ACHN (cell line): ENCODE results near the gene SCN1A.
A peak's percentile ranks its signal among the peaks of the same experiment; 100 is the strongest.
"Not testable (repeated sequence)": the region's sequence is repeated elsewhere in the genome, so short reads cannot be mapped to it uniquely, and the experiment has no call there.

ENCODE experiments used
- DNase-seq: peaks from one replicate; pipeline ENCODE4 v3.0.0-alpha.2; 2015
- in situ Hi-C: cut with HindIII; loops from 2 replicates; pipeline ENCODE4 v1.10.0; 2017; ENCODE audit warnings: low sequenced_read_pairs, low pct_ligation_motif_present, low pct_unique_long_range_greater_than_20kb

Gene SCN1A

DNA sequence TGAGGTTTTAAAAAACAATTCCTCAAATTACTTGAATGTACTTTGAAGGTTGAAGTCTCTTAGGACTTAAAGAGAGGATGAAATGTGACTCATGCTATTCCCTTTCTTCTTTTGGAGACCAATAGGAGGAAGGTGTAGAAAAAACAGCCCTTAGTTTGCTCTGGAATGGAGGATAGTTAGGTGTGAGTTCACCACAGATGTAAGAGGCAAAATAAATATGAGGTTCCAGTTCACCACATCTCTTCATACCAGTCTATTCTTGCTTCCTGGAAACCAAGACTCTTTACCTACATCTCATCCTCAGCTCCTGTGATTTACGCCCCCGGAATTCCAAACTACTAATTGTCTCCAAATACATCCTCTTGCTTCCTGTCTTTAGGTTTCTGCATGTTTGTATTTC lies 96.8 kb downstream of the SCN1A start:
- in situ Hi-C loops = no loop called here

DNA sequence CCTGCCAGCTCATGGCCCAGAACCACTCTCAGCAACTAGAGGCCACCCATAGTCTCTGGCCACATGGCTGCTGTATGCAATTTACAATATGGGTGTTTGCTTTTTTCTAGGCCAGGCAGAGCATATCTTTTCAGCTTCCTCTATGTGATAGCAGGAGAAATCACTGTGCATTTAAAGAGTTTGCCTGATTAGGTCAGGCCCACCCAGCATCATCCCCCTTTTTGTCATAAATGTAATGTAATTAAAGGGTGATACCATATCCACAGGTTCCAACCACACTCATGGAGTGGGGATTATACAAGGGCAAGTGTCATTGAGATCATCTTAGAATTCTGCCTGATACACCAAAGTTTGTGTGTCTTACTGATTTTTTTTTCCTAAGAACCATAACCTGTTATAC lies 102.5 kb downstream of the SCN1A start:
- DNase-seq = no peak
- in situ Hi-C loops = no loop called here

More for the DNA sequence above, 96.8 kb downstream of the SCN1A start:
- DNase-seq = no peak

DNA sequence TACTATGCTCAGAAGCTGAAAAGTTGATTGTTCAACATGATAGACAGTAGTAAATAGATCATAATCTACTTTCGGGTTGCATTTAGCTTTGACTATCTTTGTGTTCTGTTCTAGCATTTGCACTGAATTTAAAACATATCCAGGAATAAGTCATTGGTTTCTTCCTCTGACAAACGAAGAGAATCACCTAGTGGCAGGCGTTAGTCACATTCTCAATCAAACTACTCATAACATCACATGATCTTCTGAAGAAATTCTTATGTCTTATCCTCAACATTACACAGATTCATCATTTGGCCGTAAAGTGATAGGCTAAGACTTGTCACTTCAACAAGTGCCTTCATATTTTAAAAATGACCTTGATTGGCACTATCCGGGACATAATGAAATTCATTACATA lies 110.6 kb downstream of the SCN1A start:
- in situ Hi-C loops = no loop called here
- no peak for DNase-seq

DNA sequence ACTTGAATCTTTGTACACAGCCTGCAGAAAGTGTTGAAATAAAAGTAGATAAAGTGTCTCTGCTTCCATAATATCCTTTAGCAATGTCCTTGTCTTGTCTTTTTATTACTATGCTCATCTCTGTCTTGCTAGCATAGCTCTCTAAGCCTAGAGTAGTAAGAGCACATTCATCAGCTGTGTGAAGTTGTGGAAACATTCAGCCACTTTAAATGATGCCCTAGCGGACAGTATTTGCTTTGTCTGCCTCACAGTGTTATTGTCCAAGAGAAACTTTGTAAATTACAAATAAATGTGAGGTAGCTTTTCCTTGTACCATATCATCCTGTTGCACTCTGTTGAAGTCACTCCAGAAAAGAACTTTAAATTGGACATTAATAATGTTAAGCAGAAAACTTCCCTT lies 113.9 kb downstream of the SCN1A start:
- in situ Hi-C loops = no loop called here
- DNase-seq = no peak

DNA sequence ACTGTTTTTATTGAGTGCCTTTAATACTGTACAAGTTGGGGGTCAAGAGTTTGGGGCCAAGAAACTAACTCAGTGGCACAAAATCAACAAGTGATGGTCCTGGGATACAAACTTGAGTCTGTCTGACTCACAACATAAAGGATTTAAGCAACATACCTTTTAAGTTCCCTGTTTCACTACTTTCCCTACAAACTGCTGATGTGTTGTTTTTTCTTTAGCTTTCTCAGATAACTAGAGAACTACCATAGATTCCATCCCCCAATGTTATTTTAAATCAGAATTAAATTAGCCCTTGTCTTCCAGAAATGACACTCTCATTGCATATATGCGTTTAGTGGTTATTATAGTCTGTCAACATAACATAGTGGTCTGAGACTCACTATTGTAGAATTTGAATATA lies 116.2 kb downstream of the SCN1A start:
- DNase-seq = no peak
- in situ Hi-C loops = no loop called here

DNA sequence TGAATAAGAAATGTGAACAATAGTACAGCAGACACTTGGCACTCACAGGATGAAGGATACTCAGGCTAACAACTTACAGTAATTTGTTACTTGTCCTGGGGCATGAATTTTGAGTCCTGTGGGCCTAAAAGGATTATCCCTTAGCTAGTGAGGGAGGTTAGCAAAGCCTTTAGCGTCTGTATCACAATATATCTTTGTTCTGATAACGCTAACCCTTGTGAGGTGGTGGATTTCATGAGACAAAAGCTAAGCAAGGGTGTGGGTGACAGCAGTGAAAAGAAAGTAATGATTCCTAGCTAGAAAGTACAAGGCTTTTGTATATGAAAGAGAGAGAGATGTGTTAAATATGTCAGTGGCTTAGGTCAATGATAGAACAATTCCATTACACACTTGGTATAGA lies 127.4 kb downstream of the SCN1A start:
- in situ Hi-C loops = no loop called here
- no peak for DNase-seq

DNA sequence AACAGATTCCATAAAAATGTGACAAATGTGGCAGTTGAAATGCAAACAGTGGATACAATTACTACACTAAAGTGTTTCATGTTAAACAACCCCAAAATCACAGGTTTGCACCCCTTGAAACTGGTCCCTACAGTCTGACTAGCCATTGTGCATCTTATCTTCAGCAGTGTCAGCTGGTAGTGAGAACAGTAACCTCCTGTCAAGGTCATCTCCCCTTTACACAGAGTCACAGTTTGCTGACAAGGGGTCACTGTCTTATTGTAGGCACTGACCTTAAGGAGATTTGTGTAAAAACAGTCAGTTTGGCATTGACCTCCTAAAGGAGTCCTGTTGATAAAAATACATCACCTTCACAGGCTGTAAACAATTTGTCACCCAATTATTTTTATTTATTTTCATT lies 137.0 kb downstream of the SCN1A start:
- in situ Hi-C loops = no loop called here
- DNase-seq = no peak

DNA sequence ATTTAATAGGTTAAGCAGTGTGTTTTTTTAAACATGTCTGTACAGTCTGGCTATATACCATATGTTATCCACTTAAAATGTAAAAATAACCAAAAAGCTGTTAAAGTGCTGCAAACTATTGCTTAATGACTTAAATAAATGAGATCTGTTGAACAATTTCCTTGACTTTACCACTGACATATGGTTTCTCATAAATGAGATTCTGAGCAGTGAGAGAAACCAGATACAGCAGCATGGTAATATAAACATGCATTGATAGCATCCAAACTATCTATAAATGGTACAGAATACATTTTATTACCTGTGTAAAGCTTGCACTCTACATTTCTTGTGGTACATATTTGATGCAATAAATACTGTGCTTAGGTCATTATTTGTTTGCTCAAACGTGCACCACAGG lies 138.0 kb downstream of the SCN1A start:
- in situ Hi-C loops = no loop called here
- DNase-seq = no peak

DNA sequence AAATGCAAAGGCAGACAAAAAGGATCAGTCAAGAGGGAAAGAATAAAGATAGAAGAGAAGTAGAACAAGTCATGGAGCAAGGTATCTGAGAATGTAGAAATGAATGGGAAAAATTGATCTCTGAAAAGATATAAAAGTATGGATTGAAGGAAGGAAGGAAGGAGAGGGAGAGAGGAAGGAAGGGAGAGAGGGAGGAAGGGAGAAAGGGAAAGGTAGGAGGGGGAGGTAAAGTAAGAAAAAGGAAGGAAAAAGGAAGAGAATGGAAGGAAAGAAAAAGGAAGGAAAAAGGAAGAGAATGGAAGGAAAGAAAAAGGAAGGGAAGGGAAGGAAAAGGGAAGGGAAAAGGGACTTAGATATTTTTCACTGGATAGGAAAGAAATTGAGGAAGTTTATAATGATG lies 142.7 kb downstream of the SCN1A start:
- in situ Hi-C loops = no loop called here

DNA sequence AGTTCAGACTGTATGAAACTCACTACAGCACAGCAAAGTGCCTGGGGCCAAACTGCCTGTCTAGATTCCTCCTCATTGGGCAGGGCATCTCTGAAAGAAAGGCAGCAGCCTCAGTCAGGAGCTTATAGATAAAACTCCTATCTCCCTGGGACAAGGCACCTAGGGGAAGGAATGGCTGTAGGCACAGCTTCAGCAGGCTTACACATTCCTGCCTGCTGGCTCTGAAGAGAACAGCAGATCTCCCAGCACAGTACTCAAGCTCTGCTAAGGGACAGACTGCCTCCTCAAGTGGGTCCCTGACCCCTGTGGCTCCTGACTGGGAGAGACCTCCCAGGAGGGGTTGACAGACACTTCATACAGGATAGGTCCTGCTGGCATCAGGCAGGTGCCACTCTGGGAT lies 155.7 kb downstream of the SCN1A start:
- in situ Hi-C loops, DNase-seq: not testable (repeated sequence)

More for the DNA sequence above, 142.7 kb downstream of the SCN1A start:
- DNase-seq = no peak

DNA sequence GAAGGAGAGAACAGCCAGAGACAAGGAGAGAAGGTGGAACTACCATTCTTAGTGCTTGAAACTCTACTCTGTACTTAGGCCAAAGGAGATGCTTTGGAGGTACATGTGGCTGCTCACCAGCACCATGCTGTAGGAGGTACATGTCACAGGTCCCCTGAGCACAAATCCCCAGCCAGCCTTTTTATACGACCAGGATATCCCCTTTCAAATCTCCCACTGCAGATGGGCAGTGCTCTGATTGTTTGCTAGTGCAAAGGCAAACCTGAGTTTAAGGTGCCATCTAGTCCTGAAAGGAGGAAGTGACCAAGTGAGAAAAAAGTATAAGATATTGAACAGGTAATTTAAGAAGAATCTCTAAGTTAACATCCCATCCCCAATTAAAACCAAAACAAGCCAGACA lies 157.2 kb downstream of the SCN1A start:
- DNase-seq = no peak
- in situ Hi-C loops = no loop called here

DNA sequence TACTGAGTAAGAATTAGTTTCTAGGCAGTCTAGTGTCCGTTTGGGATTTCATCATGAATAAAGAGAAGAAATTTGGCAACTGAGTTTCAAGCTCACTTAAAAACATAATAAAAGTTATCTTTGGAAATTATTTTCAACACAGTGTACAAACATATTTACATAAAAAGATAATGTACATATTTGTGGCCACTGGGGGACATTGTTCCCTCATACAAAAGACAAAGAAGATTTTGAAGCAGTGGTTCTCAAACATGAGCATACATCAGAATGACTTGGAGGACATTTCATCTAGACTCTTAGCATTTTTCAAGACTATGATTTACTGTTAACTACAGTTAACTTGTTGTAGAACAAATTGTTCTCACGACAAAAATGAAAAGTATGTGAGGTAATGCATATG lies 158.6 kb downstream of the SCN1A start:
- in situ Hi-C loops = no loop called here

DNA sequence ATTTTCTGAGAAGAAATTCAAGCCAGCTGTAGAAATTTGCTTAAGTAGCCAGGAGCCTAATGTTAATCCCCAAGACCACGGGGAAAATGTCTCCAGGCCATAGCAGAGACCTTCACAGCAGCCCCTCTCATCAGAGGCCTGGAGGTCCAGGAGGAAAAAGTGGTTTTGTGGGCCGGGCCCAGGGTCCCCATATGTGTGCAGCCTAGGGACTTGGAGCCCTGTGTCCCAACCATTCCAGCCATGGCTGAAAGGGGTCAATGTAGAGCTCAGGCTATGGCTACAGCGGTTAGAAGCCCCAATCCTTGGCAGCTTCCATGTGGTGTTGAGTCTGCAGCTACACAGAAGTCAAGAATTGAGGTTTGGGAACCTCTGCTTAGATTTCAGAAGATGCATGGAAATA lies 160.1 kb downstream of the SCN1A start:
- in situ Hi-C loops = no loop called here
- no peak for DNase-seq

More for the DNA sequence above, 158.6 kb downstream of the SCN1A start:
- DNase-seq = no peak

DNA sequence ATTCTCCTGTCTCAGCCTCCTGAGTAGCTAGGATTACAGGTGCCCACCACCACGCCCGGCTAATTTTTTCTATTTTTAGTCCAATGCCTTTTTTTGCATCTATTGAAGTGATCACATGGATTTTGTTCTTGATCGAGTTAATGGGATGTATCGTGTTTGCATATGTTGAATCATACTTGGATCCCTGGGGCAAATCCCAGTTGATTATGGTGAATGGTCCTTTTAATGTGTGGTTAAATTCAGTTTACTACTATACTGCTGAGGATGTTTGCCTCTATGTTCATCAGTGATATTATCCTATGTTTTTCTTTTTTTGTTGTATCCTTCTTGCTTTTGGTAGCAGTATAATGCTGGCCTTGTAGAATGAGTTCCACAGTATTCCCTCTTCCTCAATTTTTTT lies 166.0 kb downstream of the SCN1A start:
- no peak for DNase-seq
- in situ Hi-C loops = no loop called here

DNA sequence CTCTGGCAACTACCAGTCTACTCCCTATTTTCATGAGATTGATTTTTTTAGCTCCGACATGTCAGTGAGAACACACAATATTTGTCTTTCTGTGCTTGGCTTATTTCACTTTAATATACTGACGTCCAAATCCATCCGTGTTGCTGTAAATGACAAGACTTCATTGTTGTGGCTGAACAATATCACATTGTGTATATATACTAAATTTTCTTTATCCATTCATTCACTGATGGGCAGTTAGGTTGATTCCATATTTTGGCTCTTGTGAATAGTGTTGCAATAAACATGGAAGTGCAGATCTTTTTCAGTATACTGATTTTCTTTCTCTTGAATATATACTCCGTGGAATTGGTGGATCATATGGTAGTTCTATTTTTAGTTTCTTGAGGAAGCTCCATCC lies 168.4 kb downstream of the SCN1A start:
- no peak for DNase-seq
- in situ Hi-C loops = no loop called here

DNA sequence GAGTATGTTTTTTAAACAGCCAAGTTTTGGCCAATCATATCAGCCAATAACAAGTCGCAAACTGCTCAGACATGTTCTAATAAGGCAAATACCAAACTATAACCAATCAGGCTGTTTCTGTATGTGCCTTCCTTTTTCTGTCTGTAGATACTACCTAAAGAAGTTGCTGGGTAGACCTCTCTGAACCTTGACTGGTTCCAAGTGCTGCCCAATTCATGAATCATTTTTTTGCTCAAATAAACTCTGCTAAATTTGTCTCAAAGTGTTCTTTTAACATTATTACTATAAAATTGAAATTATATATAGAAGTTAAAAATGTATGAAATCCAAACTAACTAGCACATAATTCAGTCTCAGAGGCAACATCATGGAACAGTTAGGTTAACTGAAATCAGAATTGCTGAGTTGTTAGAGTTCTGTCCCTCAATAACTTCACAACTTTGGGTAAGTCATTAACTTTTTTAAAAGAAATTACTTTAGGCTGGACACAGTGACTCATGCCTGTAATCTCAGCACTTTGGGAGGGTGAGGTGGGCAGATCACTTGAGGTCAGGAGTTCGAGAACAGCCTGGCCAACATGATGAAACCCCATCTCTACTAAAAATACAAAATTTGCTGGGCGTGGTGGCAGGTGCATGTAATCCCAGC lies 169.4 kb downstream of the SCN1A start:
- in situ Hi-C loops = no loop called here
- peak; percentile 48 for DNase-seq

DNA sequence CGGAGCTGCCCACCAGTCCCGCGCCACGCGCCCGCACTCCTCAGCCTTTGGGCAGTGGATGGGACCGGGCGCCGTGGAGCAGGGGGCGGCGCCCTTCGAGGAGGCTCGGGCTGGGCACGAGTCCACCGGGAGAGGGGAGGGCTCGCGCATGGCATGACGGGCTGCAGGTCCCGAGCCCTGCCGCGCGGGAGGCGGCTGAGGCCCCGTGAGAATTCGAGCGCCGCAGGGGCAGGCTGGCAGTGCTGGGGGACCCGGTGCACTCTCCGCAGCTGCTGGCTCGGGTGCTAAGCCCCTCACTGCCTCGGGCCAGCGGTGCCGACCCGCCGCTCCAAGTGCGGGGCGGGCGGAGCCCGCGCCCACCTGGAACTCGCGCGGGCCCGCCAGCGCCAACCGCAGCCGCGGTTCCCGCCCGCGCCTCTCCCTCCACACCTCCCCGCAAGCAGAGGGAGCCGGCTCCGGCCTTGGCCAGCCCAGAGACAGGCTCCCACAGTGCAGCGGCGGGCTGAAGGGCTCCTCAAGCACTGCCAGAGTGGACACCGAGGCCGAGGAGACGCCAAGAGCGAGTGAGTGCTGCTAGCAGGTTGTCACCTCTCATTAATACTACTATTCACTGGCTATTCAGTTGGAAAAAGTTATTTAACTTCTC lies 170.7 kb downstream of the SCN1A start:
- in situ Hi-C loops = no loop called here
- DNase-seq = no peak

DNA sequence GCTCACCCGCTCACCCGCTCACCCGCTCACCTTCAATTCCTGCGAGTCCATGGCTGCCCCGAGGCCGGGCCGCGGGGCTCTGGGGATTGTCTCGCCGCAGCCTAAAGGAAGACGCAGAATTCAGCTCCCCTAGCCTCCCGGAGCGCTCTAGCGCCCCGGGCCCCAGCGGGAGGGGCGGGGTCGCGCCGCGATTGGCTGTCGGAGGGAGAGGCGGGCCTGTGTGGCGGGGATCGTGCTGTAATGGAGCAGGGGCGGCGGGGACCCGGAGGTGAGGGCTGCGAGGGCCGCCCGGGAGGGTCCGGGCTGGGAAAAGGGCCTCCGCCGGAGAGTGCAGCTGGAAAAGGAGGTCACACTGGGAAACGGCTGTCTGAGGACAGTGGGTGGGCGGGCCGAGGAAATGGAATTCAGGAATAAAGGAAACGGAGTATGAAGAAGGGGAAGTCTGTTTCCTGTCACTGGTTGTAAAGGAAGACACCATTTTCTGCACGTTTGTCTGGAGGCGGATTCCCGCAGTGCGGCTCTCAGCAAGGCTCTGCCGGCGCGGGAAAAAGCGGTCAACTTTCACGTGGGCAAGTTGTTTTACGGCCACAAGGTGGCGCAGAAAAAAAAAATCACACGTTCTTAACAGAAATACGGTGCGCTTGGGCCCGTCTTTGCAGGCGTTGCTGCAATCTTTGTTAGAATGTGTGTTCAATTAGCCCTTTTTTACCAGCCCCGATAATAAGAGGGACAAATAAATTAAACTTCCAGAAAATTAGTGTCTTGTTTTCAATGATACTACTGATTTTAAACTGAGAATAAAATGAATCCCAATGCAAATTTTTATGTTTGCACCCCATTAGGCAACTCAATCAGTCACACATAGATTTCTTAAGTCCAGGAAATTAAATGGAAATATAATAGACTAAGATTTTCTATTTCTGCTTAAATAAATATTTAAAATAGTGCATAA lies 173.9 kb downstream of the SCN1A start, which contains the start of gene TTC21B:
TSS of gene TTC21B (minus strand) at position 122 of the 952 bp plus-strand sequence. CDS start at position 51, 71 bp downstream.
- in situ Hi-C loops = no loop called here
- DNase-seq = peak; percentile 96

DNA sequence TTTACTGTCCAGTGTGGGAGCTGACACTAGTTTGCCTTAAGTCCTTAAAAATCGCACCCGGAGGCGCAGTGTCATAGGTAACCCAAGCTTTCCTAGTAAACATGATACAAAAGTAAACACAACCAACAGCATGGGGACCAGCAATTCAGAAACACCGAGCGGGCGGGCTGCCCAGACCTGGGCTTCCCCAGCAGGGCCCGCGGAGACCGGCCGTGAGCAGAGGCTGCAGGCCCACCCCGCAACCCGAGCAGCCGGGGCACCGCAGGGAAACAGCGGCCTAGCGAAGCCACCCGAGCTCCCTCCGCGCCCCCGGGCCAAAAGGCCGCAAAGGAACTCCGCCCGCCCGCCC lies 174.5 kb downstream of the SCN1A start:
- in situ Hi-C loops = no loop called here
- no peak for DNase-seq
